Activated T-cell treated with anti-CD3 and anti-CD28 coated beads for 4 hours (primary cell): ENCODE measurements around the gene MCTP1.

Source experiments
- DNase-seq: peaks from one replicate; pipeline ENCODE4 v3.0.0-alpha.2; 2020

MCTP1 gene

GRCh38 chr5:95284572-95285408 is at the start of gene MCTP1:
TSS of gene MCTP1 (minus strand) at chr5:95285094.
- DNase-seq = no peak

GRCh38 chr5:95332158-95332557 is 47.3 kb upstream of the MCTP1 start:
- DNase-seq = no peak

DNA sequence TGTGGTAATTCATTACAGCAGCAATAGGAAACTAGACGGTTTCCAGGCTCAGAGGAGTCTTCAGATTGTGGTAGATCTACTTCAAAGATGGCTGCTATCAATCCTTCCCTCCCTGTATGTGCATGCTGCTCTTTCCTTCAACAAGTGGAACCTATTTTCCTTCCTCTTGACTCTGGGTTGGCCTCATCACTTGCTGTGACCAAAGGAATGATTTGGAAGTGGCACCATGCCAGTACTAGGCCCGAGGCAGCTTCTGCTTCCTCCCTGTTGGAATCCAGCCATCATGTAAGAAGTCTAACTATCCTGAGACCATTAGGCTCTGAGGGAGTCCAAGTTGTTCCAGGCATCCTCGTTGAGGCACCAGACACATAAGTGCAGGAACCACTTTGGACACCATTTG is 46.5 kb upstream of the MCTP1 start:
- no peak for DNase-seq

DNA sequence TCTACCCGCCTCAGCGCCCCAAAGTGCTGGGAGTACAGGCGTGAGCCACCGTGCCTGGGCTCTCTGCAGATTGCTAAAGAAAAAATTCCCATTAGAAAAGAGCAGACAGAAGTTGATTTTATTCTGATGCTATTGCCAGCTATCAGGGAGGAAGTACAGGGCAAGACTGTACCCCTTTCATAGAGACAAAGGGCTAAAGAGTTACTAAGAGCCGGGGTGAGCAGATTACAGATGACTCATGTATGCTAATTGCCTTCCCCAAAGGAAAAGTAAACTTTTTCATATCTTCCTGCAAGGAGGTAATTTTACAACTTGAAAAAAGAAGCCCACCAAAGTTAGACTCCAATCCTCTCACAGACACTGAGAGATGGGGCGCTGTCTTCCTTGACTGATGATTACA is 42.3 kb upstream of the MCTP1 start:
- DNase-seq = no peak

DNA sequence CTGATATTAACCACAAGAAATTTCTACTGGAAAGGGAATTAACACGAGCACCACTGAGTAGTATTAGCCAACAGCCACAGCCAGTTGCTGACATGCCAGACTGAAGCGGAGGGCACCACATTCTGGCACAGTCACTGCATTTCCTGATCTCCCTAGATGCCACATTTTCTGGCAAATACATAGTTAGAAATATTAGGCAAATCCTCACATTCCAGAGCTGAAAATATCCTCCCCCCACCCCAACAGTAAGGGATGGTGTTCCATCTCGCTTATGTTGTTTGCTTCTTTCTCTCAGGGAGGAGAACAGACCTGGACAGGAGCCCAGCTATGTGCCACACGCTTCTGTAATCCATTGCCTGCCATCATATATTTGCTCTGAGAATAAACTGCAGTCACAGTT is 32.8 kb upstream of the MCTP1 start:
- DNase-seq = no peak

- DNase-seq = no peak
These were observed 32.2 kb upstream of the MCTP1 start for GRCh38 chr5:95317085-95317484.

DNA sequence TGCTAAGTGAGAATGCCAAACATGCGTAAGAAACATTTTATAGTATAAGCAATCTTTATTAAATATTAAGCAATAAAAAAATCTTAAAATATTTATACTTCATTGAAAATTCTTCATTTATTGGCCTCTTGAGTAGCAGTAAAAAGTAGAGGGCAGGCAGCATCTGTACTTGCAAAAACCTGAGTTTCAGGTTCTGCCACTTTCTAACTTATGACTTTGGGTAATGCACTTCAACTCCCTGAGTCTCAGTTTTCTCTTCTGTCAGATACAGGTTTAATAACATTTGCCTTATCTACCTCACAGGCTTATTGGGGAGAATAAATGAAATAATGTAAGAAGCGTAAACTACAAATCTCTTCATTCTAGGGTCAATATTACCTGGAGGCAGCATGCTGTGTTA is 19.8 kb upstream of the MCTP1 start:
- no peak for DNase-seq

GRCh38 chr5:95298651-95299050 is 13.8 kb upstream of the MCTP1 start:
- no peak for DNase-seq

DNA sequence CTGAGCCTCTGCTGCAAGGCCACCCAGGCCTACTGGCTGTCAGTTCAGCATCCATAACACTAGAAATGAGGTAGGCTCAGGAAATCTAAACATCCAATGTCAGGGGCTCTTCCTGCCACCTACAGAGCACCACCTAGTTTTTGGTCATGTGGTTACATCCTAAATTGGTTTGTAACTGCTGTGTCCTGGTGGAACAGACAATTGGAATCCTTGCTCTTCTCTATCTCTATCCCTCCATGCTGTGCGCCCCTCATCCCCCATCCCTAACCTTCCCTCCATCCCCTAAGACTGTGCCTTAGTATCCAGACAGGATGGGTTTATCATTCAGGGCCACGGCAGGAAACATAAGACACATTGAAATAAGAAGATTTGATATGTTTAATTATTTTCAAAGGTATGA is 11.4 kb upstream of the MCTP1 start:
- DNase-seq = no peak

DNA sequence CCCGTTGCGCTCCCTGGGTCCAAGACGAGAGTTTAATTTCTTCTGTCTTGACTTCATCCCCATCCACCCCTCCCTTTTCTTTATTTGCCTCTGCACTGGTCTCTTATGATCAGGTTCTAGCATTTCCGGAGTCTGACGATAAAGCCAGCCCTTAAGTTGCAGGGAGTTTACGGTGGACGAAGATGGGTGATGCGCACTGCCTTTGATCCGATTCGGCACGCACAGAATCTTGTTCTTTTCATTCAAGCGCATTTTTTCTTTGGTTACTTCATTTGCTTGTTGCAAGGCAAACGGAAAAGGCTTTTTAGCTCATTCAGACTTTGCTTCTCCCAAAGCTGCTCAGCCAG is 488 bp upstream of the MCTP1 start:
- no peak for DNase-seq

GRCh38 chr5:95283761-95284571 is 928 bp downstream of the MCTP1 start:
- no peak for DNase-seq

- no peak for DNase-seq
These were observed 1.8 kb downstream of the MCTP1 start for GRCh38 chr5:95283022-95283615.

- DNase-seq = no peak
These were observed 3.7 kb downstream of the MCTP1 start for GRCh38 chr5:95281226-95281625.

DNA sequence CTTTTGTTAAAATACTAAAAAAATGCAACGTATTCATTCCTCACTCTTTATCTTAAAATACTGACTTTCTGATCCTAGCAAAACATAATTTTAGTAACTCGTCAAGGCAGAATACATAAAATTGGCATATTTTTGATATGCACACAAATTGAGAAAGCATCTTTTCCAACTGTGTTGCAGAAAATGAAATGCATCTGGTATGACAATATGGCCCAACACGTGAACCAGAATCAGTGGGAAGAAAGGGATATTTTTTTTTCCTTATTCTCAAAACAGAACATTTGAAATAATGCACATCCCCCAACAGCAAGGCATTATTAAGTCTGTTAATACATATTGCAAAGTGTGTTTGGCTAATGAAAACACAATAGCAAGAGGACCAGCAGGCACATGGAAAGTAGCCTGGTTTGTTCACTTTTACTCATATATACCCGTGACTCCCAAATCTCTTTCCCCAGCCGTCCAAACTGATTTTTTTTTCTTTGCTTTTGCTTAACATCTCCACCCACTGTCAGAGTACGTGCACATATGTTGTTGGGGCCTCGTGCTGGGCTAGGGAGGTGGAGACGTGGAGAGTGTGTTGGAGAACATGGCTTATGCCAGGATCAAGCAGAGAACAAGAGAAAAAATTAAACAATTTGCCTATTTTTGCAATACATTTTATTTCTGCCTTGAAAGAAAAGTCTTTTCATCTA is 4.3 kb downstream of the MCTP1 start:
- no peak for DNase-seq

DNA sequence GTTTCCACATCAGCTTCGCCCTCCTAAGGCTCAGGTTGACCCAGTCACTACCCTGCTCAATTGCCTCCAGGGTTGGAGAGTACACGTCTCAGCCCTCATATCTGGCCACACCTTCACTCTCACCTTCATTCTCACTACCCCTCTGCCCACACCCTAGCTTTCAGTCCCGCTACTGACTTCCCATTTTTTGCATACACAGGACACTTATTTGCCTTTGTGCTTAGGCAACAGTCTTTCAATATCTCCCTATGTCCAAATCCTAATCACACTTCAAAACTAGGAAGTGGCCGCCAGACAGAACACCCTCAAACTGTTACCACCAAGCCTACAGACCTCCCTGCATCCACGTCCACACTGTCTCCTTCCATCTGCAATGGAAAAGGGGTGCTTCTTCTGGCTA is 10.9 kb downstream of the MCTP1 start:
- DNase-seq = no peak

GRCh38 chr5:95272316-95272929 is 12.5 kb downstream of the MCTP1 start:
- DNase-seq = no peak

DNA sequence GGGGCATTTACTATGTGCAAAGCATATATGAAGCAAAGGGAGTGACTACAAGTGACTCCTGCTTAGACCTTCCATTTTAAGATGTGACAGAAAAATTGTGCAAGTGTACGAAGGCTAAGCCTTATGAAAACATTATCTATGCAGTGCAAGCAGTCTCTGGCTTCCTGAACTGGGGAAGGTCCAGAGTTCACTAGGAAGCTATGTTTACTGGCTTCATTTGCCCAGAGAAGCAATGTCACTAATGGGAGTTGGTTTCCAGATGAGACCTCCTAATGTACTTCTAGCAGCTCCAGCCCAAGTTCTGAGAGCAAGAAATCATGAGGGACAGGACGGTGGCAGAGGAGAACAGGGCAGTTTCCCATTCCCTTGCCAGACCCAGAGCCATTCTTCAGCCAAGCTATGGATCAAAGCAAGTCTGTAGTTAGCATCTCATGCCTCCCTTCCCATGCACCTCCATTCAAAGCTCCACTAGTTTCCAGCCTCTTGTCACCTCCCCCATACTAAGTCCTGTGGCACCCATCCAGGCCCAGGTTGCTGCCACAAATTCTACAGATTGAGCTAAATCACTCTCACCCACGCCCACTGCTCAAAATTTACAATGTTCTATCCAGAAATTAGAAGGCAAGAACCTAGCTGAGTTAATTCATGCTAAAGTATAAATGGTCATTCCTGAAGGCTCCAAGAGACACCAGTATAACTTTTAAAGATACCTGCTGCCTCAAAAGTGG is 21.8 kb downstream of the MCTP1 start:
- DNase-seq = no peak

- DNase-seq = no peak
These were observed 23.3 kb downstream of the MCTP1 start for GRCh38 chr5:95261437-95262175.

DNA sequence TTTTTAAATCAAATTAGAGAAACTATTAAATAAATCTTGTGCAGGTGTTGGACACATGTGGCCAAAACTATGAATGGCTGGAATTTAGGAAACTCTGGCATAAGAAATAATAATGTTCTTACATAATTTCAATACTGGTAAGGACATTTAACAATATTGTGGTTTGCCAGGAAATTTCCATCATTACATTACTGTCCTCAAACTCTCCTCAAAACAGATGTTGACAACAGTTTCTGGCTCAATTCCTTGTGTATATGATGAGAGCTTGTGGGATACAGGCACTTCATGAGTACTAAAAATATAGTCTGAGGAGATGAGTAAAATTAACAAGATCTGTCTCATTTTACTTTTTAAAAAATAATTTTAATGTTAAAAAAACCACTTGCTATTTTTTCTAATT is 27.9 kb downstream of the MCTP1 start:
- no peak for DNase-seq

DNA sequence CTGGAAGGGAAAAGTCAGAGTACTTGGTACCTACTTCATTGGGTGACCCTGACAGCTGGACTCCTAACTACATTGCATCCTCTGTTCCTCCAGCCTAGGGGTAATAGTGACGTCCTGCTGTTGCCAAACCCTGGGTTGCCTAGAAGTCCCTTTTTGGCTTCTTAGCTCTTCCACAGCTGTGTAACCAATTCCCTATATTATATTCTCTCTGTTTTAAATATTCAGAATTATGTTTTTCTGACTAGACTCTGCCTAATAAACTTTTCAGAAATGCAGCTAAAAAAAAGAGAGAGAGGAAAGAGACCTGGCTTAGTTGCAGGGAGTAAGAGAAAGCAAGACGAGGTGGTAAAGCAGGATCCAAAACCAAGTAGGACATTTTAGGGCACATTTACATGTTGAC is 28.4 kb downstream of the MCTP1 start:
- DNase-seq = no peak

GRCh38 chr5:95252801-95253200 is 32.1 kb downstream of the MCTP1 start:
- DNase-seq = no peak

DNA sequence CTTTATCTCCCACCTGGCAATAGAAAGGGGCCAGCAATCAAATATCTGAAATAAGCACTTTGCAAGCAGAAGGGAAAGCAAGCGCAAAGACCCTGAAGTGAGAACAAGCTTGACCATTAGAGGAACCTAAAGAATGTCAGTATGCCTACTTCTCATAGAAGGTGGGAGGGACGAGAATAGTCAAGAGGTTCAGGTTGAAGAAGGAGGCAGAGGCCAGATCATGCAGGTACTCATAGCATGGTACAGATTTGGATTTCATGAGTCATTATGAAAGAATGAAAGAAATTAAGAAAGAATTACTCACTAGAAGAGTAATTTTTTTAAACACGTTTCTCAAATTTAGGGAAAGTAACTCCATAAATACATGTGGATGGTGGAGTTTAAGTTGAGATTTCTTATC is 33.7 kb downstream of the MCTP1 start:
- DNase-seq = no peak
